ENCODE data around the gene SLC9A7. TPM values are rescaled to one million over a fixed set of nuclear protein-coding genes. Genes with fewer than 3 reads are reported as not detected.

The SLC9A7 gene
- total and polyA plus RNA-seq, 8 donors: 2.2 to 16.0 (median 6.3) TPM

GRCh38 chrX:46743046-46743445 is 15.9 kb downstream of the SLC9A7 start:
- no peaks in the 10 kb centered on the region for H3K27me3 ChIP-seq
- no peak for DNase-seq
- TF ChIP-seq, protein P1, sequence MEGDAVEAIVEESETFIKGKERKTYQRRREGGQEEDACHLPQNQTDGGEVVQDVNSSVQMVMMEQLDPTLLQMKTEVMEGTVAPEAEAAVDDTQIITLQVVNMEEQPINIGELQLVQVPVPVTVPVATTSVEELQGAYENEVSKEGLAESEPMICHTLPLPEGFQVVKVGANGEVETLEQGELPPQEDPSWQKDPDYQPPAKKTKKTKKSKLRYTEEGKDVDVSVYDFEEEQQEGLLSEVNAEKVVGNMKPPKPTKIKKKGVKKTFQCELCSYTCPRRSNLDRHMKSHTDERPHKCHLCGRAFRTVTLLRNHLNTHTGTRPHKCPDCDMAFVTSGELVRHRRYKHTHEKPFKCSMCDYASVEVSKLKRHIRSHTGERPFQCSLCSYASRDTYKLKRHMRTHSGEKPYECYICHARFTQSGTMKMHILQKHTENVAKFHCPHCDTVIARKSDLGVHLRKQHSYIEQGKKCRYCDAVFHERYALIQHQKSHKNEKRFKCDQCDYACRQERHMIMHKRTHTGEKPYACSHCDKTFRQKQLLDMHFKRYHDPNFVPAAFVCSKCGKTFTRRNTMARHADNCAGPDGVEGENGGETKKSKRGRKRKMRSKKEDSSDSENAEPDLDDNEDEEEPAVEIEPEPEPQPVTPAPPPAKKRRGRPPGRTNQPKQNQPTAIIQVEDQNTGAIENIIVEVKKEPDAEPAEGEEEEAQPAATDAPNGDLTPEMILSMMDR (IDR thresholded peaks at IDR 0.05): no peak
- no peak overlapping the region for H3K27ac ChIP-seq
- 62 to 94% methylated on average over 1 of the region's 1 CpG for WGBS, 2 donors
- no peak for ATAC-seq
- FAIRE-seq: no peak
- no peaks in the 10 kb centered on the region for H3K9me3 ChIP-seq
- H3K4me1 ChIP-seq: no peaks in the 10 kb centered on the region
- intact Hi-C loops (cut with DNase I): no loop called here
- no peak overlapping the region for H3K4me3 ChIP-seq
- no peaks in the 10 kb centered on the region for H3K36me3 ChIP-seq

GRCh38 chrX:46739736-46740135 is 19.2 kb downstream of the SLC9A7 start:
- intact Hi-C loops (cut with DNase I): loop anchor here in 1 of 3 donors (10.0 kb wide), 1 partner anchor 55 kb away; no protein-coding TSS in a partner anchor
- TF ChIP-seq, protein P1 (IDR thresholded peaks at IDR 0.05): no peak
- H3K4me3 ChIP-seq: no peak overlapping the region
- H3K27ac ChIP-seq: no peak overlapping the region
- WGBS, 2 donors: 36 to 77% methylated on average over 1 of the region's 1 CpG
- H3K9me3 ChIP-seq: no peaks in the 10 kb centered on the region
- no peak for FAIRE-seq
- no peak for ATAC-seq
- no peaks in the 10 kb centered on the region for H3K27me3 ChIP-seq
- H3K4me1 ChIP-seq: no peaks in the 10 kb centered on the region
- DNase-seq: no peak
- H3K36me3 ChIP-seq: no peaks in the 10 kb centered on the region

- intact Hi-C loops (cut with DNase I): loop anchor here in 1 of 3 donors (10.0 kb wide), 1 partner anchor 57 kb away; no protein-coding TSS in a partner anchor
- TF ChIP-seq, protein P1 (IDR thresholded peaks at IDR 0.05): no peak
- H3K27ac ChIP-seq: no peak overlapping the region
- 20 to 38% methylated on average over 2 of the region's 2 CpGs for WGBS, 2 donors
- ATAC-seq: peak in 2 of 4 donors; percentile 36 to 37
- no peaks in the 10 kb centered on the region for H3K36me3 ChIP-seq
- no peak for DNase-seq
- H3K4me1 ChIP-seq: no peaks in the 10 kb centered on the region
- FAIRE-seq: no peak
- H3K9me3 ChIP-seq: no peaks in the 10 kb centered on the region
- H3K27me3 ChIP-seq: no peaks in the 10 kb centered on the region
- no peak overlapping the region for H3K4me3 ChIP-seq
These were observed 21.5 kb downstream of the SLC9A7 start for GRCh38 chrX:46737462-46737861.

GRCh38 chrX:46737041-46737440 is 21.9 kb downstream of the SLC9A7 start:
- ATAC-seq: no peak
- no peak for DNase-seq
- Histone ChIP-seq H3K4me1 (no peaks in the 10 kb centered on the region), H3K27me3 (no peaks in the 10 kb centered on the region), H3K36me3 (no peaks in the 10 kb centered on the region), H3K9me3 (no peaks in the 10 kb centered on the region), H3K4me3 (no peak overlapping the region), H3K27ac (no peak overlapping the region)
- intact Hi-C loops (cut with DNase I): loop anchor here in 1 of 3 donors (10.0 kb wide), 1 partner anchor 58 kb away; no protein-coding TSS in a partner anchor
- TF ChIP-seq, protein P1 (IDR thresholded peaks at IDR 0.05): no peak
- no peak for FAIRE-seq

- TF ChIP-seq, protein P1 (IDR thresholded peaks at IDR 0.05): no peak
- ATAC-seq: no peak
- no peak overlapping the region for H3K4me3 ChIP-seq
- no peaks in the 10 kb centered on the region for H3K36me3 ChIP-seq
- H3K9me3 ChIP-seq: no peaks in the 10 kb centered on the region
- H3K4me1 ChIP-seq: no peaks in the 10 kb centered on the region
- intact Hi-C loops (cut with DNase I): loop anchor here in 1 of 3 donors (10.0 kb wide), 1 partner anchor 59 kb away; no protein-coding TSS in a partner anchor
- FAIRE-seq: no peak
- H3K27me3 ChIP-seq: no peaks in the 10 kb centered on the region
- H3K27ac ChIP-seq: no peak overlapping the region
- DNase-seq: no peak
- WGBS, 2 donors: 58 to 89% methylated on average over 2 of the region's 2 CpGs
These were observed 23.3 kb downstream of the SLC9A7 start for GRCh38 chrX:46735622-46736021.

Measured in pancreas (tissue), 10 donors.